Measurements from ENCODE around the gene FIBCD1.

The FIBCD1 gene

GRCh38 chr9:130935648-130936271 lies 3.3 kb downstream of the FIBCD1 start:
- no peak for DNase-seq

- DNase-seq: no peak
Observed at GRCh38 chr9:130934702-130935647, 4.1 kb downstream of the FIBCD1 start.

GRCh38 chr9:130934246-130934645 lies 4.8 kb downstream of the FIBCD1 start:
- no peak for DNase-seq

- DNase-seq: no peak
Observed at GRCh38 chr9:130933114-130934046, 5.7 kb downstream of the FIBCD1 start.

- DNase-seq: no peak
Observed at GRCh38 chr9:130932255-130933079, 6.6 kb downstream of the FIBCD1 start.

- DNase-seq: no peak
Observed at GRCh38 chr9:130931508-130932254, 7.4 kb downstream of the FIBCD1 start.

GRCh38 chr9:130930804-130931349 lies 8.2 kb downstream of the FIBCD1 start:
- DNase-seq: no peak

- no peak for DNase-seq
Observed at GRCh38 chr9:130930132-130930803, 8.8 kb downstream of the FIBCD1 start.

GRCh38 chr9:130929571-130930038 lies 9.4 kb downstream of the FIBCD1 start:
- DNase-seq: no peak

- DNase-seq: no peak
Observed at GRCh38 chr9:130927995-130928900, 10.8 kb downstream of the FIBCD1 start.

- DNase-seq: no peak
Observed at GRCh38 chr9:130927338-130927737, 11.7 kb downstream of the FIBCD1 start.

- DNase-seq: no peak
Observed at GRCh38 chr9:130925050-130925678, 13.9 kb downstream of the FIBCD1 start.

- DNase-seq: no peak
Observed at GRCh38 chr9:130924448-130924788, 14.6 kb downstream of the FIBCD1 start.

GRCh38 chr9:130923611-130924447 lies 15.2 kb downstream of the FIBCD1 start:
- DNase-seq: no peak

- no peak for DNase-seq
Observed at GRCh38 chr9:130922893-130923610, 16.0 kb downstream of the FIBCD1 start.

GRCh38 chr9:130921989-130922892 lies 16.8 kb downstream of the FIBCD1 start:
- no peak for DNase-seq

All from NCI-H1930 (cell line).